CD14-positive monocyte (primary cell): ENCODE results near the gene CSF1R. TPM values are rescaled to one million over a fixed set of nuclear protein-coding genes. Genes with fewer than 3 reads are reported as not detected.

Source experiments
- DNase-seq, 3 donors: peaks; one replicate each; pipeline ENCODE4 v3.0.0-alpha.2; 2011 to 2022
- H2AFZ ChIP-seq: 2 replicates; pipeline ENCODE4 v1.6.0; 2012; ENCODE audit warnings: mild to moderate bottlenecking, low read depth, low read length, inconsistent platforms; ENCODE audit not compliant: insufficient read depth, poor library complexity, severe bottlenecking
- H3K27ac ChIP-seq, 2 donors: 1 replicate in 1 of 2; 2 replicates in 1 of 2; pipeline ENCODE4 v1.5.1; 2012 to 2013; ENCODE audit warnings: low read length in 2 of 2, control low read depth in 1 of 2, inconsistent platforms in 1 of 2, low read depth in 1 of 2, mild to moderate bottlenecking in 1 of 2
- H3K27me3 ChIP-seq, 2 donors: one replicate each; pipeline versions ENCODE4 v1.6.0 to v1.6.1; 2011 to 2013; ENCODE audit warnings: low read length in 2 of 2; ENCODE audit not compliant: control insufficient read depth in 2 of 2, insufficient read depth in 2 of 2
- H3K36me3 ChIP-seq, 2 donors: replicated peaks in 1 of 2; 1 replicate in 1 of 2; 2 replicates in 1 of 2; pipeline versions ENCODE4 v1.5.1 to v1.6.1; 2012 to 2013; ENCODE audit warnings: low read length in 2 of 2, control low read depth in 1 of 2, inconsistent platforms in 1 of 2, mild to moderate bottlenecking in 1 of 2; ENCODE audit not compliant: insufficient read depth in 2 of 2, control insufficient read depth in 1 of 2
- H3K4me1 ChIP-seq, 2 donors: 1 replicate in 1 of 2; 2 replicates in 1 of 2; pipeline versions ENCODE4 v1.5.1 to v1.6.1; 2012 to 2013; ENCODE audit warnings: low read length in 2 of 2, control low read depth in 1 of 2, inconsistent platforms in 1 of 2, mild to moderate bottlenecking in 1 of 2, moderate library complexity in 1 of 2; ENCODE audit not compliant: insufficient read depth in 2 of 2, control insufficient read depth in 1 of 2
- H3K4me2 ChIP-seq: replicated peaks from 2 replicates; pipeline ENCODE3; 2012; ENCODE audit warnings: low read length, moderate library complexity, mild to moderate bottlenecking; ENCODE audit not compliant: poor library complexity, severe bottlenecking; ENCODE audit errors: extremely low read depth
- H3K4me3 ChIP-seq, 3 experiments: fragments of 200-600 bp in 1 of 3; sonication (generic) in 1 of 3; replicated peaks in 1 of 3; 1 replicate in 2 of 3; 2 replicates in 1 of 3; pipeline ENCODE4 v1.5.1; 2011 to 2013; ENCODE audit warnings: low read length in 3 of 3, mild to moderate bottlenecking in 3 of 3, control low read depth in 2 of 3, low read depth in 2 of 3, inconsistent platforms in 1 of 3, moderate library complexity in 1 of 3
- H3K79me2 ChIP-seq: 2 replicates; pipeline ENCODE4 v1.6.0; 2012; ENCODE audit warnings: mild to moderate bottlenecking, control low read depth, inconsistent platforms, low read length, moderate library complexity; ENCODE audit not compliant: insufficient read depth
- H3K9ac ChIP-seq: 2 replicates; pipeline ENCODE4 v1.6.0; 2017; ENCODE audit warnings: low read length, mild to moderate bottlenecking; ENCODE audit not compliant: insufficient read depth, poor library complexity, severe bottlenecking
- H3K9me3 ChIP-seq, 2 donors: replicated peaks in 1 of 2; 1 replicate in 1 of 2; 2 replicates in 1 of 2; pipeline versions ENCODE4 v1.5.1 to v1.6.1; 2012 to 2013; ENCODE audit warnings: low read length in 2 of 2, control low read depth in 1 of 2; ENCODE audit not compliant: control insufficient read depth in 1 of 2, insufficient read depth in 1 of 2
- H4K20me1 ChIP-seq: 2 replicates; pipeline ENCODE4 v1.6.0; 2012; ENCODE audit warnings: mild to moderate bottlenecking, low read length, control low read depth, moderate library complexity; ENCODE audit not compliant: insufficient read depth
- H3K27ac Mint-ChIP-seq, 7 donors: one replicate each; pipeline ENCODE4 v1.8.0; 2020; ENCODE audit warnings: mild to moderate bottlenecking in 7 of 7, mixed read lengths in 7 of 7, moderate library complexity in 6 of 7, inconsistent platforms in 2 of 7
- H3K27me3 Mint-ChIP-seq, 3 donors: one replicate each; pipeline ENCODE4 v1.8.0; 2021 to 2022; ENCODE audit warnings: low read depth in 3 of 3, mild to moderate bottlenecking in 3 of 3, mixed read lengths in 3 of 3, moderate library complexity in 3 of 3, inconsistent platforms in 1 of 3
- H3K36me3 Mint-ChIP-seq, 2 donors: one replicate each; pipeline ENCODE4 v1.8.0; 2020; ENCODE audit warnings: mixed read lengths in 2 of 2, inconsistent platforms in 1 of 2, mild to moderate bottlenecking in 1 of 2
- H3K4me1 Mint-ChIP-seq: one replicate; pipeline ENCODE4 v1.8.0; 2020; ENCODE audit warnings: mild to moderate bottlenecking, mixed read lengths
- H3K4me3 Mint-ChIP-seq, 2 donors: one replicate each; pipeline ENCODE4 v1.8.0; 2020; ENCODE audit warnings: mild to moderate bottlenecking in 2 of 2, mixed read lengths in 2 of 2, moderate library complexity in 1 of 2
- H3K9me3 Mint-ChIP-seq, 7 donors: one replicate each; pipeline ENCODE4 v1.8.0; 2020 to 2022; ENCODE audit warnings: mixed read lengths in 7 of 7, mild to moderate bottlenecking in 6 of 7, moderate library complexity in 6 of 7, inconsistent platforms in 2 of 7
- CTCF ChIP-seq: fragments of 200-600 bp; IDR thresholded peaks from one replicate; pipeline ENCODE4 v1.8.0; 2022; ENCODE audit warnings: antibody characterized with exemption, mild to moderate bottlenecking
- WGBS: methylation state at CpG from one replicate; pipeline ENCODE4 v1.1.5; 2013; ENCODE audit warnings: missing lambda C conversion rate; ENCODE audit not compliant: insufficient coverage; 5-methylcytosine and 5-hydroxymethylcytosine counted together
- intact Hi-C, 2 donors: fragments of 100-400 bp; cut with micrococcal nuclease; formaldehyde crosslinking; loops; one replicate each; pipeline versions ENCODE4 v1.15.0 to v1.15.1; 2023
- polyA plus RNA-seq, 3 donors: library from polyadenylated mRNA; depleted of rRNA in 1 of 3; unstranded in 2 of 3; stranded (reverse) in 1 of 3; fragments of 300-500 nt in 2 of 3; fragments of >200 nt in 1 of 3; fragmentation: Illumina TruSeq in 2 of 3; gene quantifications; 1 replicate in 2 of 3; 2 replicates in 1 of 3; pipeline ENCODE4 v1.2.3, GENCODE V29; 2012 to 2021

The CSF1R gene
- polyA plus RNA-seq, 3 donors, result 180 to 332 (median 242) TPM

- Histone ChIP-seq H3K9me3 (no peaks in the 10 kb centered on the region), H3K79me2 (peaks cover 89% of the 10 kb centered on the region), H3K9ac (no peak overlapping the region), H3K36me3 (peaks cover 65% of the 10 kb centered on the region in 2 donors), H3K27me3 (no peaks in the 10 kb centered on the region), H3K4me1 (peaks cover 43% of the 10 kb centered on the region in 2 donors), H3K4me2 (no peak overlapping the region), H3K27ac (peak overlapping the region in 1 of 2 donors; percentile 83), H3K4me3 (no peak overlapping the region), H2AFZ (no peak overlapping the region), H4K20me1 (peaks cover 99% of the 10 kb centered on the region)
- H3K27ac Mint-ChIP-seq, result peak overlapping the region in 6 of 7 donors; percentile 57 to 89 (median 76)
- peaks cover 0 to 2% (median 0%) of the 10 kb centered on the region in 7 donors for H3K9me3 Mint-ChIP-seq
- TF ChIP-seq CTCF, result no peak
- peaks cover 26 to 29% of the 10 kb centered on the region in 2 donors for H3K36me3 Mint-ChIP-seq
- intact Hi-C loops, result no loop called here
- peaks cover 0 to 7% (median 3%) of the 10 kb centered on the region in 3 donors for H3K27me3 Mint-ChIP-seq
- WGBS, result 94% methylated on average over 15 of the region's 19 CpGs
- H3K4me3 Mint-ChIP-seq, result no peak overlapping the region
- DNase-seq, result no peak
- peaks cover 61% of the 10 kb centered on the region for H3K4me1 Mint-ChIP-seq
Observed at GRCh38 chr5:150079909-150080461, 6.4 kb downstream of the CSF1R start.

GRCh38 chr5:150078802-150079689 is 7.3 kb downstream of the CSF1R start:
- peak overlapping the region; percentile 23 for H3K9ac ChIP-seq

More at GRCh38 chr5:150078802-150079689, 7.3 kb downstream of the CSF1R start:
- Histone ChIP-seq H3K79me2 (peaks cover 79% of the 10 kb centered on the region), H3K4me2 (no peak overlapping the region), H3K27me3 (no peaks in the 10 kb centered on the region), H3K9me3 (no peaks in the 10 kb centered on the region), H3K36me3 (peaks cover 74% of the 10 kb centered on the region in 2 donors), H2AFZ (no peak overlapping the region), H3K4me3 (no peak overlapping the region), H3K4me1 (peaks cover 35 to 36% of the 10 kb centered on the region in 2 donors), H3K27ac (peak overlapping the region in 1 of 2 donors; percentile 30), H4K20me1 (peaks cover 100% of the 10 kb centered on the region)
- TF ChIP-seq CTCF, result no peak
- peaks cover 24 to 29% of the 10 kb centered on the region in 2 donors for H3K36me3 Mint-ChIP-seq
- intact Hi-C loops, result no loop called here
- WGBS, result 96% methylated on average over 4 of the region's 7 CpGs
- peak overlapping the region; percentile 31 to 89 (median 61) for H3K27ac Mint-ChIP-seq
- peaks cover 0 to under 1% (median 0%) of the 10 kb centered on the region in 7 donors for H3K9me3 Mint-ChIP-seq
- no peak for DNase-seq
- H3K4me3 Mint-ChIP-seq, result no peak overlapping the region
- peaks cover 0 to 7% (median 3%) of the 10 kb centered on the region in 3 donors for H3K27me3 Mint-ChIP-seq
- peaks cover 52% of the 10 kb centered on the region for H3K4me1 Mint-ChIP-seq
